ENCODE data around the gene SMYD2. TPM values are rescaled to one million over a fixed set of nuclear protein-coding genes. Genes with fewer than 3 reads are reported as not detected.

The SMYD2 gene
- total RNA-seq, 4 donors from 2014 or later = 10.5 to 23.7 (median 15.0) TPM

DNA sequence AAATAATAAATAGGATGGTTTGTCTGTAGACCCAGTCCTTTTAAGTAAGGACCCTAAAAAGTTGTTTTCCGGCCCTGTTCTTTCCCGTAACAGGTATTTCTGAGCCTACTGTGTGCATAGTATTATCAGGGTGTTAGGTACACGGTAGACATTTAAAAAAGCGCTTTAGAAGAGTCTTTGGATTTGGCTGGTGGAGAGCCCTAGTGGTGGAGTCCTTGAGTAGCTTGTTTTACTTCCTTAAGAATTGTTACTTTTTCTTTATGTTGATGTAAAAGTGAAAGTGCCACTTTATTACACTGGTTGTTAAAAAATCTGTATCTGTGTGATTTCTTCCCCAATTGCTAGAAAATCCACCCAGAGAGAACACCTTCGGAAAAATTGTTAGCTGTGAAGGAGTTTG lies 36.8 kb downstream of the SMYD2 start:
- H3K4me1 ChIP-seq = no peaks in the 10 kb centered on the region
- H3K27ac ChIP-seq = no peak overlapping the region
- H3K4me3 ChIP-seq = no peak overlapping the region
- H3K9me3 ChIP-seq = no peaks in the 10 kb centered on the region
- no peak for DNase-seq (ENCODE audit: low spot score in 2 of 2)
- H3K36me3 ChIP-seq = peaks cover 0 to 6% (median 0%) of the 10 kb centered on the region in 3 donors
- no peak for TF ChIP-seq EP300 (IDR thresholded peaks at IDR 0.05)
- no peak for TF ChIP-seq CTCF (IDR thresholded peaks at IDR 0.05)
- TF ChIP-seq POLR2A (IDR thresholded peaks at IDR 0.05) = no peak
- no peaks in the 10 kb centered on the region for H3K27me3 ChIP-seq
- WGBS, 2 donors = 81 to 82% methylated on average over 5 of the region's 5 CpGs

GRCh38 chr1:214318356-214318755 lies 37.4 kb downstream of the SMYD2 start:
- WGBS, 2 donors = 43 to 45% methylated on average over 6 of the region's 6 CpGs
- no peaks in the 10 kb centered on the region for H3K4me1 ChIP-seq
- DNase-seq (ENCODE audit: low spot score in 2 of 2) = no peak
- no peak overlapping the region for H3K27ac ChIP-seq
- H3K36me3 ChIP-seq = peaks cover 0 to 6% (median 0%) of the 10 kb centered on the region in 3 donors
- H3K27me3 ChIP-seq = no peaks in the 10 kb centered on the region
- H3K4me3 ChIP-seq = no peak overlapping the region
- no peaks in the 10 kb centered on the region for H3K9me3 ChIP-seq
- TF ChIP-seq POLR2A (IDR thresholded peaks at IDR 0.05) (no peak), EP300 (IDR thresholded peaks at IDR 0.05) (no peak), CTCF (IDR thresholded peaks at IDR 0.05) (no peak)

DNA sequence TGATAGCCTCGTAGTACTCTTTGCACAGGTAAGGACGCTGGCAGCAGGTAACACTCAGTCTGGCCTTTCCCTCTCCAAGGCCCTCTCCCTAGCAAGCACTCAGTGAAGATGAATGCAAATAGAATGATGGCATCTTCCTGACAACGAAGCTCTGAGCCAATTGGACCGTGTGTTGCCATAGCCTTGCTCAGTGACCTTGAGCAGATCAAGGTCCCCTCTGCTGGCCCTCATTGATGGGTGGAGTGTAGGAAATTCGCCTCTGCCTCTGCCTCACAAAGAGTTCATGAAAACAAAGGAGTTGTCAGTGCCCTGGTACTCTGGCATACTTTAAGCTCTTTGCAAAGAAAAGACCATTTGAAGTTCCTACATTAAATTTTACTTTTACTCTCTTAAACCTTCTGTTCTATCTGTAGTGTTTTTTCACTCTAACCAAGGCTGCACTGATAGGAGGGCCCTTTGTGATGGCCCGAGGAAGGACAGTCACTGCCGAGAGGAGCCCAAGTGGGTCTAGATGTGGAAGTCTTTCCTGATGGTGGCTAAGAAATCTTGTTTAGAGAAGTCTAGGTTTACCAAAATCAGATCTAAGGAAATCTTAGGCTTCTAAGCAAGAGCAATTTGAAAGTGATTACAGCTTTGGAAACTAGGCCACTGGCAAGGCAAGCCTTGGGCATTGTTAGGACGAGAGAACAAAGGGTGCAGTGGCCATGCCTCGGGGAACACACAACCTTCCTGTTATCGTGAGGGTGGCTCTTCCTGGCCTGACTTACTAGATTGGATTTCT lies 38.2 kb downstream of the SMYD2 start:
- no peaks in the 10 kb centered on the region for H3K4me1 ChIP-seq
- no peaks in the 10 kb centered on the region for H3K9me3 ChIP-seq
- TF ChIP-seq EP300 (IDR thresholded peaks at IDR 0.05) (no peak), CTCF (IDR thresholded peaks at IDR 0.05) (no peak), POLR2A (IDR thresholded peaks at IDR 0.05) (no peak)
- no peak overlapping the region for H3K4me3 ChIP-seq
- peaks cover 0 to 6% (median 0%) of the 10 kb centered on the region in 3 donors for H3K36me3 ChIP-seq
- DNase-seq (ENCODE audit: low spot score in 2 of 2) = no peak
- H3K27me3 ChIP-seq = no peaks in the 10 kb centered on the region
- WGBS, 2 donors = 76% methylated on average over 10 of the region's 10 CpGs
- no peak overlapping the region for H3K27ac ChIP-seq

GRCh38 chr1:214319938-214320337 lies 39.0 kb downstream of the SMYD2 start:
- H3K27ac ChIP-seq = no peak overlapping the region
- H3K4me3 ChIP-seq = no peak overlapping the region
- no peak for TF ChIP-seq POLR2A (IDR thresholded peaks at IDR 0.05)
- TF ChIP-seq CTCF (IDR thresholded peaks at IDR 0.05) = no peak
- no peak for TF ChIP-seq EP300 (IDR thresholded peaks at IDR 0.05)
- H3K9me3 ChIP-seq = no peaks in the 10 kb centered on the region
- no peaks in the 10 kb centered on the region for H3K27me3 ChIP-seq
- WGBS, 2 donors = 91 to 92% methylated on average over 5 of the region's 5 CpGs
- peaks cover 0 to 6% (median 0%) of the 10 kb centered on the region in 3 donors for H3K36me3 ChIP-seq
- no peaks in the 10 kb centered on the region for H3K4me1 ChIP-seq
- no peak for DNase-seq (ENCODE audit: low spot score in 2 of 2)

DNA sequence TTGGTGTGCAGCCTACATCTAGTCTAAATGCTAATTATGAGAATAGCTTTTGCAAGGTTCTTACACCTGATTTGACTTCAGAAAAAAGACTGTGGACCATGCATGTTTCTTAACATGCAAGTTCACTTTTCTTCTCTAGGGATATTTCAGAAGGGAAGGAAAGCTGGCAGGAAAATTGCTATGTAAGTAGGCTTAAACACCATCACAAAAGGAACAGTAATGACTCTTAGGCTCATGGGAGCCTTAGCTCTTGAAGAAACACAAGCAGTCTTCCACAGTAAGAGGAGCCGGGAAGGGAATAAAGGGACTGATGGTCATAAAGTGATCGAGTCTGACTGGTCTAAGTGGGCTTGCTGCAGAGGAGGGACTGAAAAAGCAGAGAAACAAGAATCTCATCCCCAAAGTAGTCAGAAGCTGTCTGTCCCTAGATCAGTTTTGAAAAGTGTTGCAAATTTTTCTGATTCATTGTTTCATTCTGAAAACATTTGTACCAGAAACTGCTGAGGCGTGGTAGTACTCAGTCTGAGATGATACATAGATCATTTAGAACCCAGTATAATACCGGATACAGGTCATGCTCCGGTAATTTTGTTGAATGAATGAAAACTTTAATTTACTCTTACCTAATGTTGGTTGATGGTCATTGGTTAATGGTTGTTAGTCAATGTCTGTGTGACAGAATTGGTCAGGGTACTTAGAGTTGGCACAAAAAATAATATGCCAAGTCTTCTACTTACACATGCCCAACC lies 40.9 kb downstream of the SMYD2 start:
- Histone ChIP-seq H3K9me3 (no peaks in the 10 kb centered on the region), H3K27me3 (no peaks in the 10 kb centered on the region), H3K36me3 (peaks cover 0 to 8% (median 0%) of the 10 kb centered on the region in 3 donors), H3K27ac (no peak overlapping the region), H3K4me1 (no peaks in the 10 kb centered on the region), H3K4me3 (no peak overlapping the region)
- 75 to 77% methylated on average over 5 of the region's 5 CpGs for WGBS, 2 donors
- no peak for DNase-seq (ENCODE audit: low spot score in 2 of 2)
- TF ChIP-seq EP300 (IDR thresholded peaks at IDR 0.05) (no peak), POLR2A (IDR thresholded peaks at IDR 0.05) (no peak), CTCF (IDR thresholded peaks at IDR 0.05) (no peak)
